K562 (cell line): ENCODE results near the gene CFAP97D1. TPM values are rescaled to one million over a fixed set of nuclear protein-coding genes. Genes with fewer than 3 reads are reported as not detected.
A peak's percentile ranks its signal among the peaks of the same experiment; 100 is the strongest.

Experiments used
- BHLHE40 ChIP-seq: IDR thresholded peaks from 2 replicates; pipeline ENCODE4 v1.6.1; 2011; ENCODE audit warnings: low read length, improper control_type of control experiment
- ELF4 ChIP-seq: fragments of 450-650 bp; formaldehyde crosslinking; IDR thresholded peaks from 2 replicates; pipeline ENCODE4 v1.4.0; 2022; ENCODE audit warnings: missing genetic modification characterization
- GATAD2B ChIP-seq: fragments of 450-650 bp; IDR thresholded peaks from 2 replicates; pipeline ENCODE4 v1.6.1; 2017; ENCODE audit warnings: mild to moderate bottlenecking, borderline replicate concordance
- KDM5B ChIP-seq: fragments of 200-600 bp; sonication (generic); IDR thresholded peaks from 2 replicates; pipeline ENCODE4 v1.6.1; 2012; ENCODE audit warnings: low read depth, mild to moderate bottlenecking, moderate library complexity, low read length, control low read depth, inconsistent platforms; ENCODE audit not compliant: insufficient replicate concordance
- NRF1 ChIP-seq, 2 experiments: fragments of 450-650 bp; IDR thresholded peaks in 1 of 2; conservative IDR thresholded peaks in 1 of 2; 2 replicates each; pipeline ENCODE4 v1.6.1; 2014; ENCODE audit warnings: mild to moderate bottlenecking in 2 of 2
- PHF20 ChIP-seq: fragments of 450-650 bp; IDR thresholded peaks from 2 replicates; pipeline ENCODE4 v1.6.1; 2018; ENCODE audit not compliant: partially characterized antibody
- RFX7 ChIP-seq: fragments of 250-450 bp; sonication (Bioruptor Pico); IDR thresholded peaks from 2 replicates; pipeline ENCODE4 v1.5.1; 2021; ENCODE audit warnings: mild to moderate bottlenecking
- SLC30A9 ChIP-seq: fragments of 250-450 bp; sonication (Bioruptor Pico); IDR thresholded peaks from 2 replicates; pipeline ENCODE4 v1.8.0; 2022; ENCODE audit warnings: mild to moderate bottlenecking, moderate library complexity
- SRF ChIP-seq, 2 experiments: fragments of 250-450, 450-650 bp in 1 of 2; sonication (Bioruptor Pico) in 1 of 2; sonication (generic) in 1 of 2; formaldehyde crosslinking; IDR thresholded peaks; 2 replicates each; pipeline versions ENCODE4 v1.5.0 to v1.5.1; 2020 to 2022; ENCODE audit warnings: mild to moderate bottlenecking in 1 of 2, missing genetic modification reagents in 1 of 2
- ZNF133 ChIP-seq: fragments of 250-450 bp; sonication (Bioruptor Pico); IDR thresholded peaks from 2 replicates; pipeline ENCODE4 v1.4.0; 2020; ENCODE audit warnings: mild to moderate bottlenecking
- ZNF217 ChIP-seq: sonication (generic); formaldehyde crosslinking; IDR thresholded peaks from 2 replicates; pipeline ENCODE4 v1.8.0; 2022; ENCODE audit warnings: mild to moderate bottlenecking, missing genetic modification reagents
- ZNF316 ChIP-seq: fragments of 450-650 bp; IDR thresholded peaks from 2 replicates; pipeline ENCODE4 v1.6.1; 2016
- ZNF589 ChIP-seq: fragments of 200-800 bp; sonication (Bioruptor generic); IDR thresholded peaks from 2 replicates; pipeline ENCODE4 v1.6.1; 2016; ENCODE audit warnings: low read depth, missing genetic modification characterization, missing compliant biosample characterization
- polyA plus RNA-seq, 8 experiments: library from polyadenylated mRNA; depleted of rRNA in 4 of 8; stranded (reverse) in 5 of 8; unstranded in 3 of 8; fragments of >200 nt; fragmentation: Nextera tagmentation in 2 of 8; fragmentation: Illumina TruSeq in 1 of 8; extraction: Ambion mirVana in 2 of 8; extraction: Trizol in 1 of 8; gene quantifications; 2 replicates each; pipeline versions ENCODE4 v1.2.1 to v1.2.3, GENCODE V29; 2011 to 2014; ENCODE audit warnings: inconsistent platforms in 1 of 8, missing spikeins in 1 of 8
- total RNA-seq, 7 experiments: library from RNA; depleted of rRNA in 6 of 7; stranded (reverse); fragments of >200 nt in 6 of 7; fragmentation: Illumina TruSeq in 2 of 7; extraction: Trizol in 2 of 7; gene quantifications; 2 replicates each; pipeline versions ENCODE4 v1.2.1 to v1.2.3, GENCODE V29; 2011 to 2021; ENCODE audit warnings: low replicate concordance in 1 of 7
- TF ChIP-seq, protein P1 (sequence below): sonication (generic); formaldehyde crosslinking; IDR thresholded peaks from 2 replicates; pipeline ENCODE4 v1.8.0; 2022; ENCODE audit warnings: mild to moderate bottlenecking, missing genetic modification reagents
- TF ChIP-seq, protein P2 (sequence below): fragments of 250-450 bp; sonication (Bioruptor Pico); IDR thresholded peaks from 2 replicates; pipeline ENCODE4 v1.4.0; 2020; ENCODE audit warnings: mild to moderate bottlenecking, moderate library complexity
- TF ChIP-seq, protein P3 (sequence below): fragments of 450-650 bp; formaldehyde crosslinking; IDR thresholded peaks from 2 replicates; pipeline ENCODE4 v1.4.0; 2022; ENCODE audit warnings: mild to moderate bottlenecking, moderate library complexity
- TF ChIP-seq, protein P4 (sequence below): fragments of 250-450 bp; sonication (Bioruptor Pico); IDR thresholded peaks from 2 replicates; pipeline ENCODE4 v1.5.0; 2021
- TF ChIP-seq, protein P5 (sequence below): fragments of 450-650 bp; formaldehyde crosslinking; IDR thresholded peaks from 2 replicates; pipeline ENCODE4 v1.4.0; 2020; ENCODE audit warnings: mild to moderate bottlenecking

CFAP97D1 gene
- total and polyA plus RNA-seq, 9 of the 15 experiments (the other 6 are each of a cell fraction or from before 2014, with no cell fraction given): not detected

DNA sequence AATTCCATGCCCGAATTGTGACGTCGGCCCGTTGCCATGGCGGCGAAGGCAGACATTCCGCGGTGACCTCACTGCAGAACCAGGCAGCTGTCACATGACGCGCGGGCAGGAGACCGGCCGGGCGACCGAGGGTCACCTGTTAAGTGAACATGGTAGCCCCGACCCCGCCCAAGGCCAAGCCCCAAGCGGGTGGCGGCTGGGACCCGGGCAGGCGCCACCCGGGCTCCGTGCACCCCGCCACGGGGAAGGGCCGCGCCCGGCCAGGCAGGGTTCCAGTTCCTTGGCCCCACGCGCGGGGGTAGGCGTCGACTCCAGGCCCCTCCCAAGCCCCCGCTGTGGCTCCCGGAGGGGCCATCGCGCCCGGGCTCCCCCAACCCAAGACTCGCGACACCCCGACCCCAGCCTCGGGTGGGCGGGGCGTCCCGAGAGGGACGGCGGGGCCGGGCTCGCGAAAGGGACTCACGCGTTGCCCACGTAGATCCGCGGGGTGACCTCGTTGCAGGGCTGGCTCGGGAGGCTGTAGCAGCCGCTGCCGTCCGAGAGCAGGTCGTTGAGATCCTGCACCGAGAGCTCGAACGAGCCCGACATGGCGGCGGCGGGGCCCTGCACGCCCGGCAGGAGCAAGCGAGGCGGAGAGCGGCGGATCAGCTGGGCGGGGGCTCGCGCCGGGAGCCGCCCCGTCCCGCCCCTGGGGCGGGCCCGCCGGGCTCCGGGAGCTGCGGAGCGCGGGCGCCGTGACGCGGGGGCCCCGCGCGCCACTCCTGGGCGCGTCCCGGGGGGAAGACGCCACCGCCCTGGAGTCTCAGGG, 1.7 kb upstream of the CFAP97D1 start, which contains the start of gene DUSP3 (continued):
- TF ChIP-seq, protein P1, sequence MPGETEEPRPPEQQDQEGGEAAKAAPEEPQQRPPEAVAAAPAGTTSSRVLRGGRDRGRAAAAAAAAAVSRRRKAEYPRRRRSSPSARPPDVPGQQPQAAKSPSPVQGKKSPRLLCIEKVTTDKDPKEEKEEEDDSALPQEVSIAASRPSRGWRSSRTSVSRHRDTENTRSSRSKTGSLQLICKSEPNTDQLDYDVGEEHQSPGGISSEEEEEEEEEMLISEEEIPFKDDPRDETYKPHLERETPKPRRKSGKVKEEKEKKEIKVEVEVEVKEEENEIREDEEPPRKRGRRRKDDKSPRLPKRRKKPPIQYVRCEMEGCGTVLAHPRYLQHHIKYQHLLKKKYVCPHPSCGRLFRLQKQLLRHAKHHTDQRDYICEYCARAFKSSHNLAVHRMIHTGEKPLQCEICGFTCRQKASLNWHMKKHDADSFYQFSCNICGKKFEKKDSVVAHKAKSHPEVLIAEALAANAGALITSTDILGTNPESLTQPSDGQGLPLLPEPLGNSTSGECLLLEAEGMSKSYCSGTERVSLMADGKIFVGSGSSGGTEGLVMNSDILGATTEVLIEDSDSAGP (CRISPR knock-in tag): no peak
- TF ChIP-seq ZNF589 (no peak), SRF (CRISPR knock-in tag; IDR thresholded peaks at IDR 0.05) (no peak), GATAD2B (peak; percentile 82; the same call in 1 of the 2 replicates), ZNF133 (CRISPR knock-in tag) (no peak), ELF4 (no peak), RFX7 (CRISPR knock-in tag) (no peak), SLC30A9 (CRISPR knock-in tag) (no peak), ZNF316 (no peak), NRF1 (conservative IDR thresholded peaks at IDR 0.05 in 1 of 2, IDR thresholded peaks at IDR 0.05 in 1 of 2) (no peak), ZNF217 (no peak), PHF20 (peak; percentile 37), BHLHE40 (peak; percentile 75), KDM5B (peak; percentile 86)
- TF ChIP-seq, protein P2, sequence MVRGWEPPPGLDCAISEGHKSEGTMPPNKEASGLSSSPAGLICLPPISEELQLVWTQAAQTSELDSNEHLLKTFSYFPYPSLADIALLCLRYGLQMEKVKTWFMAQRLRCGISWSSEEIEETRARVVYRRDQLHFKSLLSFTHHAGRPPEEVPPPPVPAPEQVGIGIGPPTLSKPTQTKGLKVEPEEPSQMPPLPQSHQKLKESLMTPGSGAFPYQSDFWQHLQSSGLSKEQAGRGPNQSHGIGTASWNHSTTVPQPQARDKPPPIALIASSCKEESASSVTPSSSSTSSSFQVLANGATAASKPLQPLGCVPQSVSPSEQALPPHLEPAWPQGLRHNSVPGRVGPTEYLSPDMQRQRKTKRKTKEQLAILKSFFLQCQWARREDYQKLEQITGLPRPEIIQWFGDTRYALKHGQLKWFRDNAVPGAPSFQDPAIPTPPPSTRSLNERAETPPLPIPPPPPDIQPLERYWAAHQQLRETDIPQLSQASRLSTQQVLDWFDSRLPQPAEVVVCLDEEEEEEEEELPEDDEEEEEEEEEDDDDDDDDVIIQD (CRISPR knock-in tag): no peak
- TF ChIP-seq, protein P3, sequence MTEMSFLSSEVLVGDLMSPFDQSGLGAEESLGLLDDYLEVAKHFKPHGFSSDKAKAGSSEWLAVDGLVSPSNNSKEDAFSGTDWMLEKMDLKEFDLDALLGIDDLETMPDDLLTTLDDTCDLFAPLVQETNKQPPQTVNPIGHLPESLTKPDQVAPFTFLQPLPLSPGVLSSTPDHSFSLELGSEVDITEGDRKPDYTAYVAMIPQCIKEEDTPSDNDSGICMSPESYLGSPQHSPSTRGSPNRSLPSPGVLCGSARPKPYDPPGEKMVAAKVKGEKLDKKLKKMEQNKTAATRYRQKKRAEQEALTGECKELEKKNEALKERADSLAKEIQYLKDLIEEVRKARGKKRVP (CRISPR knock-in tag): no peak
- TF ChIP-seq, protein P4, sequence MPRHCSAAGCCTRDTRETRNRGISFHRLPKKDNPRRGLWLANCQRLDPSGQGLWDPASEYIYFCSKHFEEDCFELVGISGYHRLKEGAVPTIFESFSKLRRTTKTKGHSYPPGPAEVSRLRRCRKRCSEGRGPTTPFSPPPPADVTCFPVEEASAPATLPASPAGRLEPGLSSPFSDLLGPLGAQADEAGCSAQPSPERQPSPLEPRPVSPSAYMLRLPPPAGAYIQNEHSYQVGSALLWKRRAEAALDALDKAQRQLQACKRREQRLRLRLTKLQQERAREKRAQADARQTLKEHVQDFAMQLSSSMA (CRISPR knock-in tag): peak; percentile 80; the same call in 1 of the 2 replicates
- TF ChIP-seq, protein P5, sequence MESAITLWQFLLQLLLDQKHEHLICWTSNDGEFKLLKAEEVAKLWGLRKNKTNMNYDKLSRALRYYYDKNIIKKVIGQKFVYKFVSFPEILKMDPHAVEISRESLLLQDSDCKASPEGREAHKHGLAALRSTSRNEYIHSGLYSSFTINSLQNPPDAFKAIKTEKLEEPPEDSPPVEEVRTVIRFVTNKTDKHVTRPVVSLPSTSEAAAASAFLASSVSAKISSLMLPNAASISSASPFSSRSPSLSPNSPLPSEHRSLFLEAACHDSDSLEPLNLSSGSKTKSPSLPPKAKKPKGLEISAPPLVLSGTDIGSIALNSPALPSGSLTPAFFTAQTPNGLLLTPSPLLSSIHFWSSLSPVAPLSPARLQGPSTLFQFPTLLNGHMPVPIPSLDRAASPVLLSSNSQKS (CRISPR knock-in tag): no peak
